Astrocyte of the spinal cord (primary cell): ENCODE data around the gene ENO1.
"Not testable (repeated sequence)": the region's sequence is repeated elsewhere in the genome, so short reads cannot be mapped to it uniquely, and the experiment has no call there.

Source experiments
- DNase-seq: peaks from one replicate; pipeline ENCODE4 v3.0.0; 2011; ENCODE audit warnings: low read depth, low spot score
- H3K4me3 ChIP-seq: 2 replicates; pipeline ENCODE4 v1.5.1; 2011; ENCODE audit warnings: low read depth, mild to moderate bottlenecking, low read length, moderate library complexity
- in situ Hi-C: cut with HindIII; loops from 2 replicates; pipeline ENCODE4 v1.10.0; 2017; ENCODE audit warnings: low sequenced_read_pairs
- TF ChIP-seq, protein P1 (sequence below): IDR thresholded peaks from 2 replicates; pipeline ENCODE4 v1.5.1; 2012; ENCODE audit warnings: low read depth, mild to moderate bottlenecking, low read length, inconsistent platforms

The ENO1 gene

GRCh38 chr1:8905582-8906191, 27.2 kb upstream of the ENO1 start:
- in situ Hi-C loops: no loop called here

GRCh38 chr1:8903908-8904650, 25.6 kb upstream of the ENO1 start:
- DNase-seq: peak; percentile 93
- in situ Hi-C loops: no loop called here
- H3K4me3 ChIP-seq: no peak overlapping the region
- TF ChIP-seq, protein P1, sequence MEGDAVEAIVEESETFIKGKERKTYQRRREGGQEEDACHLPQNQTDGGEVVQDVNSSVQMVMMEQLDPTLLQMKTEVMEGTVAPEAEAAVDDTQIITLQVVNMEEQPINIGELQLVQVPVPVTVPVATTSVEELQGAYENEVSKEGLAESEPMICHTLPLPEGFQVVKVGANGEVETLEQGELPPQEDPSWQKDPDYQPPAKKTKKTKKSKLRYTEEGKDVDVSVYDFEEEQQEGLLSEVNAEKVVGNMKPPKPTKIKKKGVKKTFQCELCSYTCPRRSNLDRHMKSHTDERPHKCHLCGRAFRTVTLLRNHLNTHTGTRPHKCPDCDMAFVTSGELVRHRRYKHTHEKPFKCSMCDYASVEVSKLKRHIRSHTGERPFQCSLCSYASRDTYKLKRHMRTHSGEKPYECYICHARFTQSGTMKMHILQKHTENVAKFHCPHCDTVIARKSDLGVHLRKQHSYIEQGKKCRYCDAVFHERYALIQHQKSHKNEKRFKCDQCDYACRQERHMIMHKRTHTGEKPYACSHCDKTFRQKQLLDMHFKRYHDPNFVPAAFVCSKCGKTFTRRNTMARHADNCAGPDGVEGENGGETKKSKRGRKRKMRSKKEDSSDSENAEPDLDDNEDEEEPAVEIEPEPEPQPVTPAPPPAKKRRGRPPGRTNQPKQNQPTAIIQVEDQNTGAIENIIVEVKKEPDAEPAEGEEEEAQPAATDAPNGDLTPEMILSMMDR: no peak

More at GRCh38 chr1:8905582-8906191, 27.2 kb upstream of the ENO1 start:
- TF ChIP-seq, protein P1: no peak
- no peak overlapping the region for H3K4me3 ChIP-seq
- no peak for DNase-seq

DNA sequence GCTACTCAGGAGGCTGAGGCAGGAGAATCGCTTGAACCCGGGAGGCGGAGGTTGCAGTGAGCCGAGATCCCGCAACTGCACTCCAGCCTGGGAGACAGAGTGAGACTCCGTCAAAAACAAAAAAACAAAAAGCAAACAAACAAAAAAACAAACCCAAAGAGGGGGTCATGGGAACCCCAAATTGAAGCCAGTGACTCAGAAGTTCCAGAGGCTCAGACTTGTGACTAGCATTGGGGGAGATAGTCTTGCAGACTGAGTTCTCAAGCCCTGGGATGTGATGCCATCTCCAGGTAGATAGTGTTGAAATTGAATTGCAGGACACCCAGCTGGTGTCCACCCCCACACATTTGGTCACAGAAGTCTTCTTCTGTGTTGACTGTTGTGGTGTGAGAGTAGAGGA, 24.9 kb upstream of the ENO1 start:
- in situ Hi-C loops: no loop called here
- no peak overlapping the region for H3K4me3 ChIP-seq
- no peak for DNase-seq
- TF ChIP-seq, protein P1: no peak

GRCh38 chr1:8902765-8903164, 24.3 kb upstream of the ENO1 start:
- peak; percentile 28 for DNase-seq
- in situ Hi-C loops: no loop called here
- H3K4me3 ChIP-seq: no peak overlapping the region
- TF ChIP-seq, protein P1: peak; percentile 24

- in situ Hi-C loops, DNase-seq, H3K4me3 ChIP-seq: not testable (repeated sequence)
These were observed 22.2 kb upstream of the ENO1 start for GRCh38 chr1:8900684-8901083.

- DNase-seq: no peak
- no peak overlapping the region for H3K4me3 ChIP-seq
- in situ Hi-C loops: no loop called here
- TF ChIP-seq, protein P1: no peak
These were observed 20.6 kb upstream of the ENO1 start for GRCh38 chr1:8899046-8899445.

DNA sequence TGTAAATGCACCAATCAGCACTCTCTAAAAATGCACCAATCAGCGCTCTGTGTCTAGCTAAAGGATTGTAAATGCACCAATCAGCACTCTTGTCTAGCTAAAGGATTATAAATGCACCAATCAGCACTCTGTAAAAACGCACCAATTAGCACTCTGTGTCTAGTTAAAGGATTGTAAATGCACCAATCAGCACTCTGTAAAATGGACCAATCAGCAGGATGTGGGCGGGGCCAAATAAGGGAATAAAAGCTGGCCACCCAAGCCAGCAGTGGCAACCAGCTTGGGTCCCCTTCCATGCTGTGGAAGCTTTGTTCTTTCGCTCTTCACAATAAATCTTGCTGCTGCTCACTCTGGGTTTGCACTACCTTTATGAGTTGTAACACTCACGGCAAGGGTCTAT, 19.9 kb upstream of the ENO1 start:
- DNase-seq, in situ Hi-C loops, H3K4me3 ChIP-seq: not testable (repeated sequence)

- in situ Hi-C loops, DNase-seq: not testable (repeated sequence)
These were observed 19.0 kb upstream of the ENO1 start for GRCh38 chr1:8897505-8897904.

DNA sequence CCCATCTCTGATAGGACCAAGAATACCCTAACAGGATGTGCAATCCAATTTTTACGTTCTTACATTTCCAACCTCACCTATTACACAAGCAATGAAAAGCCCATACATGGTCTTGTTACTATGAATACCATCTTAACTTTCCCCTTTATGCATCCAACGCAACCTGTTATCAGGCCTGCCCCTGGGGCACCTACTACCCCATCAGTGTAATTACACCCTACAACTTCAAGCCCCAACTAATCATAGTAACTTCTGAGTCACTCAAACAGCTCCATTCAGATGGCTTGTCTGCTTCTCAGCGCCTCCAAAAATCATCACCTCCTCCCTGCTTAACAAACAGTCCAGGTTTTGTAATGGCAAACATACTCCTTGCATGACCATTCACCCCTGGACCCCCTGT, 18.3 kb upstream of the ENO1 start:
- DNase-seq, H3K4me3 ChIP-seq, in situ Hi-C loops: not testable (repeated sequence)

More at GRCh38 chr1:8897505-8897904, 19.0 kb upstream of the ENO1 start:
- H3K4me3 ChIP-seq: not testable (repeated sequence)
